ENCODE data around the gene BZW1.

The BZW1 gene

GRCh38 chr2:200810252-200810997 lies 1.3 kb upstream of the BZW1 start:
- TF ChIP-seq FOXM1 (IDR thresholded peaks at IDR 0.05; ENCODE audit: borderline replicate concordance, low read depth) (no peak), CREB1 (IDR thresholded peaks at IDR 0.05; ENCODE audit: low read depth) (no peak), NFIC (IDR thresholded peaks at IDR 0.05) (no peak), EP300 (IDR thresholded peaks at IDR 0.05; ENCODE audit: borderline replicate concordance) (no peak), ZBTB7A (IDR thresholded peaks at IDR 0.05; ENCODE audit: low read depth) (no peak), EGR1 (IDR thresholded peaks at IDR 0.05) (no peak), RAD21 (IDR thresholded peaks at IDR 0.05; ENCODE audit: low read depth) (no peak), YY1 (IDR thresholded peaks at IDR 0.05; ENCODE audit: low read depth) (no peak), TAF1 (IDR thresholded peaks at IDR 0.05; ENCODE audit: low read depth) (no peak), MAX (IDR thresholded peaks at IDR 0.05) (no peak), TEAD4 (IDR thresholded peaks at IDR 0.05) (no peak), USF1 (IDR thresholded peaks at IDR 0.05) (no peak), CEBPB (IDR thresholded peaks at IDR 0.05) (no peak), REST (IDR thresholded peaks at IDR 0.05; ENCODE audit: low read depth) (no peak), TCF12 (IDR thresholded peaks at IDR 0.05; ENCODE audit: low read depth) (no peak)

- TF ChIP-seq EGR1 (IDR thresholded peaks at IDR 0.05) (no peak), CREB1 (IDR thresholded peaks at IDR 0.05; ENCODE audit: low read depth) (no peak), TCF12 (IDR thresholded peaks at IDR 0.05; ENCODE audit: low read depth) (no peak), REST (IDR thresholded peaks at IDR 0.05; ENCODE audit: low read depth) (no peak), FOXM1 (IDR thresholded peaks at IDR 0.05; ENCODE audit: borderline replicate concordance, low read depth) (no peak), CEBPB (IDR thresholded peaks at IDR 0.05) (no peak), NFIC (IDR thresholded peaks at IDR 0.05) (no peak), ZBTB7A (IDR thresholded peaks at IDR 0.05; ENCODE audit: low read depth) (no peak), USF1 (IDR thresholded peaks at IDR 0.05) (no peak), TEAD4 (IDR thresholded peaks at IDR 0.05) (no peak), RAD21 (IDR thresholded peaks at IDR 0.05; ENCODE audit: low read depth) (no peak), EP300 (IDR thresholded peaks at IDR 0.05; ENCODE audit: borderline replicate concordance) (no peak), YY1 (IDR thresholded peaks at IDR 0.05; ENCODE audit: low read depth) (no peak), TAF1 (IDR thresholded peaks at IDR 0.05; ENCODE audit: low read depth) (no peak)
Observed at GRCh38 chr2:200810998-200811332, 745 bp upstream of the BZW1 start.

GRCh38 chr2:200812122-200813022 lies 662 bp downstream of the BZW1 start:
- no peak for TF ChIP-seq FOXM1 (IDR thresholded peaks at IDR 0.05; ENCODE audit: borderline replicate concordance, low read depth)
- no peak for TF ChIP-seq NFIC (IDR thresholded peaks at IDR 0.05)
- TF ChIP-seq TAF1 (IDR thresholded peaks at IDR 0.05; ENCODE audit: low read depth) = no peak; the same call in 1 of the 2 replicates
- TF ChIP-seq MAX (IDR thresholded peaks at IDR 0.05) = peak; percentile 57; the same call in 1 of the 2 replicates
- peak; percentile 16; the same call in 1 of the 2 replicates for TF ChIP-seq EGR1 (IDR thresholded peaks at IDR 0.05)
- TF ChIP-seq CREB1 (IDR thresholded peaks at IDR 0.05; ENCODE audit: low read depth) = no peak
- TF ChIP-seq ZBTB7A (IDR thresholded peaks at IDR 0.05; ENCODE audit: low read depth) = peak; percentile 84
- no peak; the same call in 1 of the 2 replicates for TF ChIP-seq TCF12 (IDR thresholded peaks at IDR 0.05; ENCODE audit: low read depth)

- TF ChIP-seq NFIC (IDR thresholded peaks at IDR 0.05) (no peak), EGR1 (IDR thresholded peaks at IDR 0.05) (no peak), FOXM1 (IDR thresholded peaks at IDR 0.05; ENCODE audit: borderline replicate concordance, low read depth) (no peak), EP300 (IDR thresholded peaks at IDR 0.05; ENCODE audit: borderline replicate concordance) (no peak), TAF1 (IDR thresholded peaks at IDR 0.05; ENCODE audit: low read depth) (no peak), USF1 (IDR thresholded peaks at IDR 0.05) (no peak), YY1 (IDR thresholded peaks at IDR 0.05; ENCODE audit: low read depth) (no peak), ZBTB7A (IDR thresholded peaks at IDR 0.05; ENCODE audit: low read depth) (no peak), MAX (IDR thresholded peaks at IDR 0.05) (no peak), TCF12 (IDR thresholded peaks at IDR 0.05; ENCODE audit: low read depth) (no peak), RAD21 (IDR thresholded peaks at IDR 0.05; ENCODE audit: low read depth) (no peak), TEAD4 (IDR thresholded peaks at IDR 0.05) (no peak), CREB1 (IDR thresholded peaks at IDR 0.05; ENCODE audit: low read depth) (no peak), CEBPB (IDR thresholded peaks at IDR 0.05) (no peak), REST (IDR thresholded peaks at IDR 0.05; ENCODE audit: low read depth) (no peak)
Observed at GRCh38 chr2:200814276-200814815, 2.6 kb downstream of the BZW1 start.

All from Ishikawa (cell line).